A375 (cell line): ENCODE measurements around the gene PPP1R8. TPM values are rescaled to one million over a fixed set of nuclear protein-coding genes. Genes with fewer than 3 reads are reported as not detected.
A peak's percentile ranks its signal among the peaks of the same experiment; 100 is the strongest.

Experiments used
- small RNA-seq: library from RNA; depleted of rRNA; stranded (forward); fragments of <200 nt; gene quantifications from one replicate; pipeline ENCODE3, GENCODE V24; 2014
- total RNA-seq: library from RNA; depleted of rRNA; stranded (reverse); fragments of >200 nt; shearing (Covaris generic); gene quantifications from 2 replicates; pipeline ENCODE4 v1.2.3, GENCODE V29; 2014; rRNA removed

The PPP1R8 gene
- total RNA-seq = 55.5 and 63.8 TPM in 2 replicates

DNA sequence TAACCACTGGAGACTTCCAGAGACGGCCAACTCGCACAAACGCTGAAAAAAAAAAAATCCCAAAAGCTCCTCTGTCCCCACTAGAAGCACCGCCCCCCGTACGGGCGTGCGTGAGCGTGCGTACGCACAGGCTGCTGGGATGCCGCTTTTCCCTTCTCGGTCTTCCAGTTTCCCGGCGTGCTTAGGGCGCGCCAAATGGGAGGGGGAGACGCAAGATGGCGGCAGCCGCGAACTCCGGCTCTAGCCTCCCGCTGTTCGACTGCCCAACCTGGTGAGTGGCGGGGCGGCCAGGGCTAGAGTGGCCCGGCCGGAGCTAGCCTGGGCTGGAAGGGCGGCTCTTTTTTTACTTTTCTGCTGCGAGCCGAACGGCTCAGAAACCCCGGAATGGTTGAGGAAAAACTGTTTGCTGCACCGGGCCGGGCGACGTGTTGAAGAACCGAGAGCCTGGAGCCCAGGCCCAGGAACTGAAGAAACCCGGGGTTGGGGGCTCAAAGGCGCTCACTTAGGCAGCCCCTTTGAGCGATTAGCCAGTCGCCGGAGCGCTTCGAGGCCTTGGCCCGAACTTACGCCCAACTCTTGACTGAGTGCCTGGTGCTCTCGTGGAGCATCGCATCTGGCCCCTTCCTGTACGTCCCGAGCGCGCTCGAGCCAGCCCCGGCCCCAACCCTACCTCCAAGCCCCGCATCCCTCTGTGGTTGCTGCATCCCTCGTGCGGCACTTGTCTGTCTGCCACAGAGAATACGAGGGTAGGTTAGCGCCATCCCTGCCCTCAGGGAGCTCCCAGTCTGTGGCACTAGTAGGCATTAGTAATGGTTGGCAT, at the start of gene PPP1R8:
PPP1R8 (plus strand) TSS at position 162 of the 820 bp plus-strand sequence; CDS start at position 216, 54 bp downstream.

GRCh38 chr1:27872059-27872801, 41.6 kb downstream of the PPP1R8 start, which contains the start of gene THEMIS2:
Gene THEMIS2, plus strand, starts transcription at chr1:27872544. Its CDS starts 28 bp downstream, at chr1:27872572.

Small RNA genes lying within 50 kb of the gene (small RNA-seq; reads per million reads assigned to genes)
- gene RNU6-1245P (not detected), gene SCARNA1 (251 reads per million, percentile 97 among the genes with 10 or more reads in this experiment)

Other genes with a start within 250 kb of the PPP1R8 start
- gene AHDC1, start 226.6 kb upstream of the PPP1R8 start, total RNA-seq = 9.5 and 10.8 TPM in 2 replicates
- gene FGR, start 195.6 kb upstream of the PPP1R8 start, total RNA-seq = 0.05 TPM in 1 of 2 replicates, not detected in the other
- 33.7 and 40.2 TPM in 2 replicates for gene IFI6, start 158.6 kb upstream of the PPP1R8 start, total RNA-seq
- gene FAM76A, start 104.8 kb upstream of the PPP1R8 start, total RNA-seq = 7.0 and 8.9 TPM in 2 replicates
- gene STX12, start 57.6 kb upstream of the PPP1R8 start, total RNA-seq = 17.8 and 22.2 TPM in 2 replicates
- 3.4 and 6.0 TPM in 2 replicates for gene THEMIS2, start 41.8 kb downstream of the PPP1R8 start, total RNA-seq
- 91.6 and 107 TPM in 2 replicates for gene RPA2, start 83.8 kb downstream of the PPP1R8 start, total RNA-seq
- 0.19 and 0.60 TPM in 2 replicates for gene SMPDL3B, start 104.2 kb downstream of the PPP1R8 start, total RNA-seq
- not detected in 2 replicates for gene XKR8, start 129.2 kb downstream of the PPP1R8 start, total RNA-seq